WTC11 (cell line): ENCODE measurements around the gene CGA. TPM values are rescaled to one million over a fixed set of nuclear protein-coding genes. Genes with fewer than 3 reads are reported as not detected.
A peak's percentile ranks its signal among the peaks of the same experiment; 100 is the strongest.

Experiments used
- ATAC-seq: fragments of 200-7000 bp; cut with Tn5 transposase; 2 replicates; pipeline ENCODE4 v1.10.0; 2021; ENCODE audit warnings: mild to moderate bottlenecking, moderate library complexity
- CTCF ChIA-PET: fragments of 300-600 bp; sonication (Branson Sonifier 250); formaldehyde crosslinking; loops from one replicate; lab custom pipeline; 2021; ENCODE audit warnings: antibody characterized with exemption; lab: Charles Lee
- POLR2A ChIA-PET: fragments of 350-600 bp; sonication (Branson Sonifier 250); formaldehyde crosslinking; loops from one replicate; lab custom pipeline; 2021; ENCODE audit warnings: antibody characterized with exemption; lab: Charles Lee
- DNase-seq: peaks from one replicate; pipeline ENCODE4 v3.0.0; 2021; ENCODE audit warnings: low spot score
- H3K27ac Mint-ChIP-seq: 2 replicates; pipeline ENCODE4 v1.8.0; 2021; ENCODE audit warnings: mixed read lengths
- H3K27me3 Mint-ChIP-seq: 2 replicates; pipeline ENCODE4 v1.8.0; 2021; ENCODE audit warnings: low read depth, mild to moderate bottlenecking, moderate library complexity, mixed read lengths
- H3K36me3 Mint-ChIP-seq: 2 replicates; pipeline ENCODE4 v1.8.0; 2021; ENCODE audit warnings: mixed read lengths
- H3K4me1 Mint-ChIP-seq: 2 replicates; pipeline ENCODE4 v1.8.0; 2022; ENCODE audit warnings: mixed read lengths
- H3K4me3 Mint-ChIP-seq: 2 replicates; pipeline ENCODE4 v1.8.0; 2021; ENCODE audit warnings: mild to moderate bottlenecking, moderate library complexity, mixed read lengths
- H3K9me3 Mint-ChIP-seq: 2 replicates; pipeline ENCODE4 v1.8.0; 2021; ENCODE audit warnings: mixed read lengths
- CREM ChIP-seq: sonication (generic); formaldehyde crosslinking; IDR thresholded peaks from 2 replicates; pipeline ENCODE4 v1.8.1; 2022; ENCODE audit warnings: mild to moderate bottlenecking, missing genetic modification reagents, moderate library complexity
- IRF2 ChIP-seq: sonication (generic); formaldehyde crosslinking; IDR thresholded peaks from 2 replicates; pipeline ENCODE4 v1.8.0; 2022; ENCODE audit warnings: low read depth, missing genetic modification reagents, borderline replicate concordance
- NFYB ChIP-seq: sonication (generic); formaldehyde crosslinking; conservative IDR thresholded peaks from 2 replicates; pipeline ENCODE4 v1.8.0; 2022; ENCODE audit warnings: low read depth, missing genetic modification reagents
- NR3C1 ChIP-seq: sonication (generic); formaldehyde crosslinking; conservative IDR thresholded peaks from 2 replicates; pipeline ENCODE4 v1.8.1; 2023; ENCODE audit warnings: low read depth, mild to moderate bottlenecking, missing genetic modification reagents
- RELA ChIP-seq: sonication (generic); formaldehyde crosslinking; IDR thresholded peaks from 2 replicates; pipeline ENCODE4 v1.8.1; 2022; ENCODE audit warnings: missing genetic modification reagents, mild to moderate bottlenecking, borderline replicate concordance
- SMAD3 ChIP-seq: sonication (generic); formaldehyde crosslinking; IDR thresholded peaks from 2 replicates; pipeline ENCODE4 v1.8.0; 2022; ENCODE audit warnings: missing genetic modification reagents, mild to moderate bottlenecking, borderline replicate concordance
- SMAD4 ChIP-seq: sonication (generic); formaldehyde crosslinking; IDR thresholded peaks from 2 replicates; pipeline ENCODE4 v1.8.0; 2022; ENCODE audit warnings: mild to moderate bottlenecking, missing genetic modification reagents
- SOX15 ChIP-seq: fragments of 250-450 bp; sonication (Bioruptor Pico); IDR thresholded peaks from 2 replicates; pipeline ENCODE4 v1.9.0; 2021; ENCODE audit warnings: mild to moderate bottlenecking
- TCF7 ChIP-seq: sonication (generic); formaldehyde crosslinking; IDR thresholded peaks from 2 replicates; pipeline ENCODE4 v1.8.0; 2022; ENCODE audit warnings: mild to moderate bottlenecking, low read depth, missing genetic modification reagents, moderate library complexity
- ZNF121 ChIP-seq: sonication (generic); formaldehyde crosslinking; IDR thresholded peaks from 2 replicates; pipeline ENCODE4 v1.8.0; 2023; ENCODE audit warnings: missing genetic modification reagents
- ZNF219 ChIP-seq: sonication (generic); formaldehyde crosslinking; IDR thresholded peaks from 2 replicates; pipeline ENCODE4 v1.8.0; 2023; ENCODE audit warnings: missing genetic modification reagents, mild to moderate bottlenecking, borderline replicate concordance
- ZNF232 ChIP-seq: sonication (generic); formaldehyde crosslinking; IDR thresholded peaks from 2 replicates; pipeline ENCODE4 v1.8.0; 2022; ENCODE audit warnings: mild to moderate bottlenecking, missing genetic modification reagents
- ZNF396 ChIP-seq: fragments of 250-450 bp; sonication (Bioruptor Pico); IDR thresholded peaks from 2 replicates; pipeline ENCODE4 v1.8.0; 2021; ENCODE audit warnings: mild to moderate bottlenecking, moderate library complexity, borderline replicate concordance
- ZNF671 ChIP-seq: fragments of 250-450 bp; sonication (Bioruptor Pico); IDR thresholded peaks from 2 replicates; pipeline ENCODE4 v1.8.0; 2021; ENCODE audit warnings: mild to moderate bottlenecking
- total RNA-seq: library from RNA; stranded (reverse); gene quantifications from 3 replicates; pipeline ENCODE4 v1.2.3, GENCODE V29; 2021
- TF ChIP-seq, protein P1 (sequence below): fragments of 200-600 bp; IDR thresholded peaks from 2 replicates; pipeline ENCODE4 v1.8.0; 2022; ENCODE audit warnings: antibody characterized with exemption
- TF ChIP-seq, protein P2 (sequence below): sonication (generic); formaldehyde crosslinking; IDR thresholded peaks from 2 replicates; pipeline ENCODE4 v1.8.0; 2022; ENCODE audit warnings: mild to moderate bottlenecking, missing genetic modification reagents
- TF ChIP-seq, protein P3 (sequence below): sonication (generic); formaldehyde crosslinking; IDR thresholded peaks from 2 replicates; pipeline ENCODE4 v1.8.1; 2023; ENCODE audit warnings: mild to moderate bottlenecking, missing genetic modification reagents

Gene CGA
- total RNA-seq, 1 experiment from 2014 or later, result not detected

DNA sequence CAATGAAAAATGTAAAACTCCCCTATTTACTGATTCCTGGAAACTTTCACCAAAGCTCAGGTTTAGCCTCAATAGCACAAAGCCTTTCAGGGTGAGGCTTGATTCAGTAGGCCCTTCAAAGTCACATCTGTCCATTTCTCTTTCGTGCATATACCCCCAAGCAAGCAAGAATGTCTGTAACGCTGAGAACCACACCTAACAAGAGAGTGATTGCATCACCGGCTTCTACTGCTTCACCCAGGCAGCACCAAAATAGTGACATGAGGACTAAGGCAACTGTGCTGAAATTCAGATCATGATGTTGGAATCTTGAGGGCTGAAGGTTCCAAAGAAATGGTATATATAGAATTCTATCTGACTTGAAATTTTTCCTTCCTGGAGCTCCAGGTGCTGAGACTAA lies 26.1 kb downstream of the CGA start (continued):
- TF ChIP-seq NFYB (CRISPR knock-in tag) (no peak), ZNF232 (CRISPR knock-in tag) (no peak), IRF2 (CRISPR knock-in tag) (no peak), CREM (no peak), NR3C1 (CRISPR knock-in tag) (no peak)
- TF ChIP-seq, protein P1, sequence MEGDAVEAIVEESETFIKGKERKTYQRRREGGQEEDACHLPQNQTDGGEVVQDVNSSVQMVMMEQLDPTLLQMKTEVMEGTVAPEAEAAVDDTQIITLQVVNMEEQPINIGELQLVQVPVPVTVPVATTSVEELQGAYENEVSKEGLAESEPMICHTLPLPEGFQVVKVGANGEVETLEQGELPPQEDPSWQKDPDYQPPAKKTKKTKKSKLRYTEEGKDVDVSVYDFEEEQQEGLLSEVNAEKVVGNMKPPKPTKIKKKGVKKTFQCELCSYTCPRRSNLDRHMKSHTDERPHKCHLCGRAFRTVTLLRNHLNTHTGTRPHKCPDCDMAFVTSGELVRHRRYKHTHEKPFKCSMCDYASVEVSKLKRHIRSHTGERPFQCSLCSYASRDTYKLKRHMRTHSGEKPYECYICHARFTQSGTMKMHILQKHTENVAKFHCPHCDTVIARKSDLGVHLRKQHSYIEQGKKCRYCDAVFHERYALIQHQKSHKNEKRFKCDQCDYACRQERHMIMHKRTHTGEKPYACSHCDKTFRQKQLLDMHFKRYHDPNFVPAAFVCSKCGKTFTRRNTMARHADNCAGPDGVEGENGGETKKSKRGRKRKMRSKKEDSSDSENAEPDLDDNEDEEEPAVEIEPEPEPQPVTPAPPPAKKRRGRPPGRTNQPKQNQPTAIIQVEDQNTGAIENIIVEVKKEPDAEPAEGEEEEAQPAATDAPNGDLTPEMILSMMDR, result no peak

DNA sequence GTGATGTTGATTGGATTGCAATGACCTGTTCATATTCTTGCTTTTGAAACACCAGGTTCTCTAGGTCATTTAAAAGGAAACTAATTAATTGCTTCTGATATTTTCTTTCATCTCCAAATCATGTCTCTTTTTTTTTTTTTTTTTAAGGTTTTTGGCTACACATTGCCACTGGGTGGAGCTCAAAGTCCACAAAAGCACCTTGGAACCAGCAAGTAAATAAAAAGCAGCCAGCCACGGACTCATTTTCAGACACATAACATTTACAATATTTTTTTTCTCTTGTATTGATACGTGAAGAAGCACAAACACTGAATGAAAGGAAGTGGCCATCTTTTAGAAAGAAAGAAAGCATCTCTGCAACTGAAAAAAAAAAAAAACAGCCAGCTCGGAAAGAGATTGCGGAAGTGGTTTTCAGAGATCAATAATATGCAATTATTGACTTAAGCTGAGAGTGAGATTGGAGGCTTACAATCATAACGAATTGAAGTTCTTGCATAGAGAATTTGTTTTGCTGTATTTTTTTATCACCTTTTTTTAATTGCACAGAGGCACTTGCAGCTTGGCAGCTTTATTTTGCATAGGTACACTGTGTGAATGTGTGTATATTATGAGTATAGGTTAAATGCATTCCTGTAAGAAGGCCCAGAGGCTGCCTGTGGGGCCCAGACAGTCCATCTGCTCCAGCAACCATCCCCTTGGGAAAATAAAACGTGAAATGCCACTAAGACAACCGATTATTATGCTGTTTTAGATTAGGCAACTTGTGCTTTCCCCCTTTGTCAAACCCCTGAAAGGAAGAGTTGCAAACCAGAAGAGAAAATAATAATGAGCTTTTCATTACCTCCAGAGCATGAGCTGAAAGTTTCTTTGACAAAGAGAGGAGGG lies 28.2 kb downstream of the CGA start:
- ATAC-seq (no peak; the same call in 1 of the 2 replicates), DNase-seq (peak; percentile 14)
- H3K9me3 Mint-ChIP-seq, result no peaks in the 10 kb centered on the region
- H3K4me3 Mint-ChIP-seq, result peak overlapping the region; percentile 17; the same call in 1 of the 2 replicates
- H3K4me1 Mint-ChIP-seq, result peaks cover 12% of the 10 kb centered on the region
- H3K27ac Mint-ChIP-seq, result no peak overlapping the region
- no peaks in the 10 kb centered on the region; the same call in 1 of the 2 replicates for H3K27me3 Mint-ChIP-seq
- TF ChIP-seq, protein P1, result peak; percentile 48; the same call in 1 of the 2 replicates
- TF ChIP-seq ZNF396 (CRISPR knock-in tag), result no peak
- TF ChIP-seq, protein P2, sequence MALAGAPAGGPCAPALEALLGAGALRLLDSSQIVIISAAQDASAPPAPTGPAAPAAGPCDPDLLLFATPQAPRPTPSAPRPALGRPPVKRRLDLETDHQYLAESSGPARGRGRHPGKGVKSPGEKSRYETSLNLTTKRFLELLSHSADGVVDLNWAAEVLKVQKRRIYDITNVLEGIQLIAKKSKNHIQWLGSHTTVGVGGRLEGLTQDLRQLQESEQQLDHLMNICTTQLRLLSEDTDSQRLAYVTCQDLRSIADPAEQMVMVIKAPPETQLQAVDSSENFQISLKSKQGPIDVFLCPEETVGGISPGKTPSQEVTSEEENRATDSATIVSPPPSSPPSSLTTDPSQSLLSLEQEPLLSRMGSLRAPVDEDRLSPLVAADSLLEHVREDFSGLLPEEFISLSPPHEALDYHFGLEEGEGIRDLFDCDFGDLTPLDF (CRISPR knock-in tag), result no peak
- TF ChIP-seq, protein P3, sequence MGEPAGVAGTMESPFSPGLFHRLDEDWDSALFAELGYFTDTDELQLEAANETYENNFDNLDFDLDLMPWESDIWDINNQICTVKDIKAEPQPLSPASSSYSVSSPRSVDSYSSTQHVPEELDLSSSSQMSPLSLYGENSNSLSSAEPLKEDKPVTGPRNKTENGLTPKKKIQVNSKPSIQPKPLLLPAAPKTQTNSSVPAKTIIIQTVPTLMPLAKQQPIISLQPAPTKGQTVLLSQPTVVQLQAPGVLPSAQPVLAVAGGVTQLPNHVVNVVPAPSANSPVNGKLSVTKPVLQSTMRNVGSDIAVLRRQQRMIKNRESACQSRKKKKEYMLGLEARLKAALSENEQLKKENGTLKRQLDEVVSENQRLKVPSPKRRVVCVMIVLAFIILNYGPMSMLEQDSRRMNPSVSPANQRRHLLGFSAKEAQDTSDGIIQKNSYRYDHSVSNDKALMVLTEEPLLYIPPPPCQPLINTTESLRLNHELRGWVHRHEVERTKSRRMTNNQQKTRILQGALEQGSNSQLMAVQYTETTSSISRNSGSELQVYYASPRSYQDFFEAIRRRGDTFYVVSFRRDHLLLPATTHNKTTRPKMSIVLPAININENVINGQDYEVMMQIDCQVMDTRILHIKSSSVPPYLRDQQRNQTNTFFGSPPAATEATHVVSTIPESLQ (CRISPR knock-in tag), result no peak
- no peak for TF ChIP-seq ZNF219 (CRISPR knock-in tag)
- CTCF ChIA-PET, result interaction anchor here (0.6 to 2.7 kb wide), 32 partner anchors 9 to 1687 kb away, joined by 3 to 60 read pairs (median 3); partner anchors contain the start of gene GJB7
- no peaks in the 10 kb centered on the region for H3K36me3 Mint-ChIP-seq
- POLR2A ChIA-PET, result no interaction called here

DNA sequence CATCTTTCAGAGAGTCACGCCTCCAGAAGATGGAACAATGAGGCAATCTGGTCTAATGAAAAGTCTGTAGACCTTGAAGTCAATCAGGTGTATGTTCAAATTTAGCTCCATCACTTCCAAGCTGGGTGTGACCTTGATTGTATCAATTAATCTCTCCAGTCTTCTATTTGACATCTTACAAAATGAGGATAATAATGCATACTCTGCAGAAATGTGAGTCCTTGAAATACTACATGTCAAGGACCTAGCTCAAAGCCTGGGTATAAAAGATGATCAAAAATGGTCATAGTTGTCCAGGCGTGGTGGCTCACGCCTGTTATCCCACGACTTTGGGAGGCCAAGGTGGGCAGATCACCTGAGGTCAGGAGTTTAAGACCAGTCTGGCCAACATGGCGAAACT lies 29.8 kb downstream of the CGA start:
- Mint-ChIP-seq H3K27ac (no peak overlapping the region), H3K36me3 (no peaks in the 10 kb centered on the region), H3K4me3 (no peak overlapping the region), H3K27me3 (no peaks in the 10 kb centered on the region; the same call in 1 of the 2 replicates), H3K9me3 (peaks cover 4% of the 10 kb centered on the region; the same call in 1 of the 2 replicates), H3K4me1 (peaks cover 12% of the 10 kb centered on the region)
- ChIA-PET POLR2A (no interaction called here), CTCF (interaction anchor here (0.6 to 1.5 kb wide), 3 partner anchors 14 to 475 kb away, joined by 3 read pairs; no protein-coding TSS in a partner anchor)
- ATAC-seq (no peak), DNase-seq (no peak)
- TF ChIP-seq SOX15 (CRISPR knock-in tag) (no peak), ZNF671 (CRISPR knock-in tag) (no peak), SMAD3 (CRISPR knock-in tag) (no peak), TCF7 (CRISPR knock-in tag) (no peak), RELA (no peak), SMAD4 (CRISPR knock-in tag) (no peak), ZNF121 (CRISPR knock-in tag) (no peak)
